Activated CD4-positive, alpha-beta T cell treated with anti-CD3 and anti-CD28 coated beads, Interleukin-2, amount 50 U/mL, for 4 hours (primary cell): Measurements from ENCODE around the gene SLFN13.
"Not testable (repeated sequence)": the region's sequence is repeated elsewhere in the genome, so short reads cannot be mapped to it uniquely, and the experiment has no call there.

Source experiments
- DNase-seq, 2 experiments: peaks; one replicate each; pipeline ENCODE4 v3.0.0-alpha.2; 2020

Gene SLFN13

DNA sequence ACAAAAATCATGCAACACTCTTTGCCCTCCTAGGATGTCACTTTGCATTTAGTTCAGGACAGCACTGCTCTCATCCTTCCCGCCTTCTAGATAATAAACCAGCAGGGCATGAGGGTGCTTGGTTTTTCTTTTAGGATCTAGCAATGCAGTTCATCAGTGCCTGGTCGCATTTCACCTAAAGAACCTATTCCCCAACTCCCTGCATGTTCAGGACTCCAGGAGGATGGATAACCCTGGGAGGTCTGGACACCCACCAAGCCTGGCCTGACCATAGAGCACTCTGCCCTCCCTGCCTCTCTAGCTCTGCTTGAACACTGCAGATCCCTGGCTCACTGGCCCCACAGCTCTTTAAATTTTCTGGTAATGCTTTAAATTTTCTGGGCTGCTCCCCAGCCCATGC, 18.9 kb downstream of the SLFN13 start:
- no peak for DNase-seq

DNA sequence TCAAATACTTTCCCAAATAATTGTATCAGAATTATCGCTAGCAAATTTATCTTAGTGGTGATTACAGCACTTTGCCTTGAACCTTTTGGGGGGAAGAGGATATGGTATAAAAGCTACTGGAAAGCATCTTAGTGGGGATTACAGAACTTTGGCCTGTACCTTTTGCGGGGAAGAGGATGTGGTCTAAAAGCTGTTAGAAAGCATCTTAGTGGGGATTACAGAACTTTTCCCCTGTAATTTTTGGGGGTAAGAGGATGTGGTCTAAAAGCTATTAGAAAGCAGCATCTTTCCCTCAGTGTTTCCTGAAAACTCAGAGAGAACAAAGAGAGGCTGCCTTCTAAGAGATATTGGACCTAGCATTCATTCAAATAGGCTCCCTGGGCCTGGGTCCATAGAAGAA, 20.3 kb downstream of the SLFN13 start:
- DNase-seq: no peak

DNA sequence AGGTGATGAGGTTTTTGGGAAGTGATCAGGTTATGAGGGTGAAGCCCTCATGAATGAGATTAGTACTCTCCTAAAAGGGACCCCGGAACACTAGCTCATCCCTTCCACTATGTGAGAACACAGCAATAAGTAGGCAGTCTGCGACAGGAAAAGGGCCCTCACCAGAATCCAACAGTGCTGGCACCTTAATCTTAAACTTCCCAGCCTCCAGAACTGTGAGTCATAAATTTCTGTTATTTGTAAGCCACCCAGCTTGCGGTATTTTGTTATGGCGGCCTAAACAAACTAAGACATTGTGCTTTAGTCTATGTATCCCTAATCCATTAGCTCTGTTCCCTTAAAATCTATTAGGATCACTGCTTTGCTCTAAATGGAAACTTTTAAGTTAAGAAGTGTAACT, 24.8 kb downstream of the SLFN13 start:
- no peak for DNase-seq

DNA sequence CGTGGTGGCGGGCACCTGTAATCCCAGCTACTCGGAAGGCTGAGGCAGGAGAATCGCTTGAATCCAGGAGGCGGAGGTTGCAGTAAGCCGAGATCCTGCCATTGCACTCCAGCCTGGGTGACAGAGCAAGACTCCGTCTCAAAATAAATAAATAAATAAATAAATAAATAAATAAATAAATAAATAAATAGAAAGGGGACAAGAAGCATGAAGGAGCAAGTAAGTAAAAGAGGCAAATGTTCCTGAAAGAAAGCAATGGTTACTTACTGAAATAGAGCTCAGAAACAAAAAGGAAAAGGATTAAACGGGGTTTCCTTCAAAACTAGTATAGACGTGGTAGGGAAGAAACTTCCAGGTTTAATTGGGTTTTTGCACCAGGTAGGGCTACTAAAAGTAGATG, 27.5 kb downstream of the SLFN13 start:
- not testable (repeated sequence) for DNase-seq

DNA sequence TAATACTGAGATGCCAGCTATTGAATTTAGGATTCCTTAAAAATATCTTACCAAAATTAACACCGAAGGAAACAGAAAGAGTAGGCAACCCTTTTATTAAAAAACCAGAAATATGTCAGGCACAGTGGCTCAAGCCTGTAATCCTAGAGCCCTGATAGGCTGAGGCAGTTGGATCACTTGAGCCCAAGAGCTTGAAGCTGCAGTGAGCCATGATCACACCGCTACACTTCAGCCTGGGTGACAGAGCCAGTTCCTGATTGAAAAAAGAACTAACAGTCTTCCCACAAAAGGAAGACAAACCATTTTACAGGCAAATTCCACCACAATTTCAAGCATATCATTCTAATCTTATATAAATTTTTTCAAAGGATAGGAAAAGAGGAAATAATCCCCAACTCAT, 31.9 kb downstream of the SLFN13 start:
- no peak for DNase-seq

DNA sequence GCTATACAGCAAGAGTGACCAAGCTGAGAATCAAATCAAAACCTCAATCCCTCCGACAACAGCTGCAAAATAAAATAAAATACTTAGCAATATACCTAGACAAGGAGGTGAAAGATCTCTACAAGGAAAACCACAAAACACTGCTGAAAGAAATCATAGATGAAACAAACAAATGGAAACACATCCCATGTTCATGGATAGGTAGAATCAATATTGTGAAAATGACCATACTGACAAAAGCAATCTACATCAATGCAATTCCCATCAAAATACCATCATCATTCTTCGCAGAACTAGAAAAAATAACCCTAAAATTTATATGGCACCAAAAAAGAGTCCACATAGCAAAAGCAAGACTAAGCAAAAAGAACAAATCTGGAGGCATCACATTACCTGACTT, 33.9 kb downstream of the SLFN13 start:
- DNase-seq: not testable (repeated sequence)

DNA sequence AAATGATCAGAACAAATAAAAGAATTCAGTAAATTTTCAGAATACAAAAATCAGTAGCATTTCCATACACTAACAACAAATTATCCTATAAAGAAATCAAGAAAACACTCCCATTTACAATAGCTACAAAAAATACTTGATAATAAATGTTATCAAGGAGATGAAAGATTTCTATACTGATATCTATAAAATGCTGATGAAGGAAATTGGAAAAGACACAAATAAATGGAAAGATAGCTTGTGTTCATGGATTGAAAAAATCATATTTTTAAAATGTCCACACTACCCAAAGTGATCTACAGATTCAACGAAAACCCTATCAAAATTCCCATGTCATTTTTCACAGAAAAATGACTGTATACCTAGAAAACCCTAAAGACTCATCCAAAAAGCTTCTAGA, 34.3 kb downstream of the SLFN13 start:
- DNase-seq: no peak

DNA sequence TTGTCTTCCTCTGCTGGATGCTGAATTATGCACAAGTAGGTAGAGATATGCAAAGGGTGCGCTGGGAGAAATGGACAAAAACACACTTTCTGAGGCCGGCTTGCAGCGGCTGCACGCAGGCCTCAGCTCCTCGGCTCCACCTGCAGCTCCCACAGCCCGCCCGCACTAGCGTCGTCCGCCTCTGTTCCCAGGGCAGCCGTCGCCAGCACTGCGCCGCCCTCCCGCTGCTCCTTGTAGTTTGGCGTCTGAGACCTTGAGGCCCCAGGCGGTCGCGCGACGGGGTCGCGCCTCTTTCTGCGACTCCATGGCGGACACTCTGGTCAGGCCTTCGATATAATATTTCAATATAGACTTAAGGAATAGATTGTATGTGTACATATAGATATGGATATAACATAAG, 41.0 kb downstream of the SLFN13 start:
- DNase-seq: no peak

DNA sequence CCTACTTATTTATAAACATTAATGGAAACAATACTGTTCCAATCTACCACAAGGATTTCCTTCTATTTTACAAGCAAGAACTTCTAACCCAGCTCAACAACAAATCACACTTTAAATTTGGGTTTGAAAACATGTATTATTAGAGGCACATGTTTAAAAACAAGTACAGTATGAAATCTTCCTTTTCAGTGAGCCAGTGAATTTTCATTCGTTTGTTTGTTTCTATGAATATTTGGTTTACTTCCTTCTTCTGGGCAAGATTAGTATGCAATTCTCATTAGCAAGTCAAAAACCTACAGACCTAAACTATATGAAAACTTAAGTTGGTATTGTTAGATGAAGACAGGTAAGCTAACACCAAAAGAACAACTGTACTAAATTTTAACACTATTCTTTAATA, 42.0 kb downstream of the SLFN13 start:
- no peak for DNase-seq

DNA sequence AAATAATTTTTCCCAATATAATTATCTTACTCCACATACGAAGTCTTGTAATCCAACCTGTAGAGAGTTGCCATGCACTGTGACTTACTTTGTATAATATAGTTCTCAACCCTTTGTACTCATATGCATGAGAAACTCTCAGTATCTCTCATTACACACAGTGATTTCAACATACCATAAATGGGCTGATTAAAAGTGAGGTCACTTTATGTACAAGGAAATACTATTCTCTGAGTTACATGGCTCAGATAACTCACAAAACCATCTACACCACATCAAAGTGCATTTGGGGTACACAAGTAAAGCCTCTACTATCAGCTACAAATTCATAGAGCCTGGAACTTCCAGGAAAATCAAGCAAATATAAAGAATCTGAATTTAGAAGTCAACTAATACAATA, 44.2 kb downstream of the SLFN13 start:
- DNase-seq: no peak

DNA sequence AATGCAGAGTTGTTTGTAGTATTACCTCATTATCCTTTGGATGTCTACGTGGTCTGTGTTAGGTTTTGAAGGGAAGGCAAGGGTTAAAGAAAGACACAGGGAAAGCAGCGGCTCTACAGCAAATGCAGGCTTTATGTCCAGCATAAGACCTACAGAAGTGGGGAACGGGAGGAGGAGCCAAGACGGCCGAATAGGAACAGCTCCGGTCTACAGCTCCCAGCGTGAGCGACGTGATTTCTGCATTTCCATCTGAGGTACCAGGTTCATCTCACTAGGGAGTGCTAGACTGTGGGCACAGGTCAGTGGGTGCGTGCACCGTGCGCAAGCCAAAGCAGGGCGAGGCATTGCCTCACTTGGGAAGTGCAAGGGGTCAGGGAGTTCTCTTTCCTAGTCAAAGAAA, 54.8 kb downstream of the SLFN13 start:
- DNase-seq: not testable (repeated sequence)

DNA sequence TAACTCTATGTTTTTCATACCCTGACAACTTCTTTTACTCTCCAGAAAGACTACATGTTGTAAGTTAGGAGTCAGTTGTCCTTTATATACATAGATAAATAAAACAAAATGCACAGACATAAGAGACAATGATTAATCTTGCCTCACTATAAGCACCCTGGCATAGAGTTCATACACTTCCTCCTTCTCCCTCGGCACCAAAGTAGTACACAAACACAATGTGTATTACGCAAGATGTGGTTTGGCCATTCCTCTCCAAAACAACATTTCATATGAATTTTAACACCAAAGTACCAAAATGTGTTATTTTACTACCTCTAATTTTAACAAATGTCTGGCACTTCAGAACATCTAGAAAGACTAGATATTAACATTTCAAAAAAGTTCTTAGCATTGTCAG, 57.9 kb downstream of the SLFN13 start:
- DNase-seq: no peak

DNA sequence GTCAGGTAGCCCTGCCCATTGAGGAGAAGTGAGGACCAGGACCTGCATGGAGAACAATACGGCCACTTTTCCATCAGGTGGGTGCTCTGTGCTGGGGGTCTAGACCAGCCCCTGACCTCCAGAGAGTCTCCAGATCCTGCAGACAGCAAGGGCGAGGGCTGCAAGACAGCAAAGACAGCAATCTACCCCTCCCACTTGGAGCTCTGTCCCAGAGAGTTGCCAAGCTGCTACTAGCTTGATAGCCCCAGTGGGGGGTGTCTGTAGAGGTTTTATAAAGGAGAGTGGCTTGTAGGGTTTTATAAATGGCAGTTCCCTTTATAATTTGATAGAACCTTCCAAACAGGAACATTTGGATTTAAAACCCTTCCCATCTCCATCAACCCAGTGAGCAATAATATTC, 58.4 kb downstream of the SLFN13 start:
- no peak for DNase-seq

DNA sequence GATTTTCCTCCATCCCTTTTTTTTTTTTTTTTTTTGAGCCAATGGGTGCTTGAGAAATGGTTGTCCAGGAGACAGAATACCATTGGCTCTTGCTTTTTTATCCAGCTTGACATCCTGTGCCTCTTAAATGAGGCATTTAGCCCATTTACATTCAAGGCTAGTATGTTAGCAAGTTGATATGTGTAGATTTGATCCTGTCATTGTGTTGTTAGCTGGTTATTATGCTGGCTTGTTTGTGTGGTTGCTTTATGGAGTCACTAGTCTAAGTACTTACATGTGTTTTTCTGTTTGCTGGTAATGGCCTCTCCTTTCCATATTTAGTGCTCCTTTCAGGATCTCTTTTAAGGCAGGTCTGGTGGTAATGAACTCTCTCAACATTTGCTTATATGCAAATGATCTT, 61.1 kb downstream of the SLFN13 start:
- no peak for DNase-seq
